GM20431 (cell line): Measurements from ENCODE around the gene PLPP4.
"Not testable (repeated sequence)": the region's sequence is repeated elsewhere in the genome, so short reads cannot be mapped to it uniquely, and the experiment has no call there.

Experiments used
- in situ Hi-C: fragments of 300-500 bp; cut with MseI, MboI; formaldehyde crosslinking; loops from one replicate; pipeline ENCODE4 v1.15.0; 2020; ENCODE audit warnings: low sequenced_read_pairs; ENCODE audit not compliant: unreplicated experiment

Gene PLPP4

DNA sequence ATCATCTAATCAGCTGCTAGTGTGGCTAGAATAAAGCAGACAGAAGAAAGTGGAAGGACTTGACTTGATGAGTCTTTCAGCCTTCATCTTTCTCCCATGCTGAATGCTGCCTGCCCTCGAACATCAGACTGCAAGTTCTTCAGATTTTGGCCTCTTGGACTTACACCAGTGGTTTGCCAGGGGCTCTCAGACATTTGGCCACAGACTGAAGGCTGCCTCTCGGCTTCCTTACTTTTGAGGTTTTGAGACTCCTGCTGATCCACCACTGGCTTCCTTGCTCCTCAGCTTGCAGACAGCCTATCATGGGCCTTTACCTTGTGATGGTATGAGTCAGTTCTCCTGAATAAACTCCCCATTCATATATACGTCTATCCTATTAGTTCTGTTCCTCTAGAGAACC lies 26.0 kb downstream of the PLPP4 start:
- in situ Hi-C loops: no loop called here

DNA sequence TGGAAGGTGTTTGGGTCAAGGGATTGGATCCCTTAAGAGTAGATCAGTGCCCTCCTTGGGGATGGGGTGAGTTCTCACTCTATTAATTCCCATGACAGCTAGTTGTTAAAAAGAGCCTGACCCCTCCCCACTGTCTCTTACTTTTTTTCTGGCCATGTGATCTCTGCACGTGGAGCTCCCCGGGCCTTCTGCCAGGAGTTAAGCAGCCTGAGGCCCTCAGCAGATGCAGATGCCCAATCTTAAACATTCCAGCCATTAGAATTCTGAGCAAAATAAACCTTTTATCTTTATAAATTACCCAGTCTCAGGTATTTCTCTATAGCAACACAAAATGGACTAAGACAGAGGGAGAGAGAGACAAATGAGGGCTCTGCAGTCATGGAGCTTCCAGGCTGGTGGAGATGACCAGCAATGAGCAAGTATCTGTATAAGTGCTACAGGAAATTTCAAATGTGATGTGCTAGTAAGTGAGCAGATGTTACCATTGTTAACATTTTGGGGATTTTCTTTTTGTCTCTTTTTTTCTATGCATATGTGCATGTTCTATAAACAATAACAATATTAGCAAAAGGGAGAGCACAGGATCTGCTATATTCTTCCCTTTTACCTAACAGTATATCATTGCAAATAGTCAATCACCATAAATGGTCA lies 26.7 kb downstream of the PLPP4 start:
- in situ Hi-C loops: no loop called here

- in situ Hi-C loops: no loop called here
Measured at GRCh38 chr10:120485946-120486345, 28.9 kb downstream of the PLPP4 start.

DNA sequence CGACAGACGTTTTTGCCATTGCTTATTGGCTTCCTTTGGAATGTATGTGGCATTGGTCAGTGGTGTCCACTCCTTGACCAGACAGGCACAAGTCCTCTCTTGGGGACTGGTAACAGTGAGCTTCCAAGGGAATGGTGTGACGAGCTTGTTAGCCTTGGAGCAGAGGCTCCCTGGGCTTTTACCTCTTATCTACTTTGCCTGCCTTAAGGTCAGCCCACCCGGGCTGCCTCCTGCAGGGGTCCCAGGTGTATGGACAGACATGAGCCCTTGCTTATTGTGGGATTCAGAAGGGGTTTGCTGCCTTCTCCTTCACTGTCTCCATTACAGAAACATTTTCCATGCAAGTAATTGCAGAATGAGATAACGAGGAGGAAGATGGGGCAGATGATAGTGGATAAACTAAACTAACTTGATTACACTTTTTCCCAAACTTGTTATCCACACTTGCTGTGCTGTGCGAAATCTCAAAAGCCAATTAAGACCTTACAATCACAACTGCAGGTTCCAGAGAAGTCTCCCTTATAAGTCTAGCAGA lies 29.7 kb downstream of the PLPP4 start:
- in situ Hi-C loops: no loop called here

DNA sequence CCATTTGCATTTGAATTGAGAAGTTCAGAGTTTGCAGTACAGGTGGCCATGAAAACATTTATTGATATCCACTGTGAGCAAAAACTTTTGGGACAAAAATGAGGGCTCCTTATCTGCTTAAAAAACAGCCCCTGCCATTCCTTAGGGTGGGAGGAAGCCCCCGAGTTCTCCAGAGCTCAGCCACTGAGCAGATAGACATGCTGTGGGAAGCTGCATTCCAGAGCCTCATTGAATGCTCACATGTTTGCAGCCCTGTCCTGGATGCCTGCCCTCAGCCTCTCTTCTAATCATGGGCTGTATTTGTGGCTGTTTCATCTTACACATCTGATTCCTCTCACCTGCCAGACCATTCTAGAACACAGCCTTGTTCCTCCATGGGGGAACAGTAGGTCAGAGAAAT lies 33.3 kb downstream of the PLPP4 start:
- in situ Hi-C loops: no loop called here

- in situ Hi-C loops: no loop called here
Measured at GRCh38 chr10:120492346-120492745, 35.3 kb downstream of the PLPP4 start.

DNA sequence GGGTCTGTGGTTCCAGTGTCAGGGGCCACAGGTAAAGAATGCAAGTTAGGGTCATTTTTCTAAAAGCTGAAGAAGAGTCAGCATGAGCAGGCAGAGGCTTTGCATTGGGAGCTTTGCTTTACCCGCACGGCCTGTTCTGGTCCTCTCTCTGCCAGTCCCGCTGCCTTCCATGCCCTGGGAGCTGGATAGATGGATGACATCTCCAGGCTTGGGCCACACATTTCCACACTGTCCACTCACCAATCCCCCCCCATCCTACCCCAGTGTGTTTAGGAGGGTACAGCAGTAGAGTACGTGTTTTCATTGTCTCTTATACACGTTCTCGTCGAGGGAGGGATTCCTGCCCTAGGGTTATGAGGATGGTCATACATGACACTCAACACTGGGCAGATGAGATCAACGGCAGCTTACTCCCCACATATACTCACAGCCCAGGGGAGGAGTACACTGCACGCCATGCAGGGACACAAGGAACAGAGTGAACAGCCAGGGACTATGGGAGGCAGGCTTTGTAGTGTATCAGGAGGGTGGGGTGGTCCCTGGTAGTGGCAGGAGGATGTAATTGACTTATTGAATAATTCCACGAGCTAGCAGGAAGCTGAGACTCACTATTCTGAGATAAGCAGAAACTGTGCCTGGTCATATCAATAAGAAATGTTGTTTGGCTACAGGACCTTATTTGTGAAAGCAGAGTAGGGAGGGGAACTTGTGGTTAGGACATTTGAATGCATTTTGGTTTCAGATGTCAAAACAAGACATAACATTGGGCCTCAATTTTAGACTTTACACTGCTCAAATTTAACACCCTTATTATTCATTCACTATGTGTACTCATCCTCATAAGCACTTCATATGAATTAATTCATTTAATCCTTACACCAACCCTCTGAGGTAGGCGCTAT lies 36.6 kb downstream of the PLPP4 start:
- in situ Hi-C loops: no loop called here

- in situ Hi-C loops: no loop called here
Measured at GRCh38 chr10:120494313-120494710, 37.3 kb downstream of the PLPP4 start.

DNA sequence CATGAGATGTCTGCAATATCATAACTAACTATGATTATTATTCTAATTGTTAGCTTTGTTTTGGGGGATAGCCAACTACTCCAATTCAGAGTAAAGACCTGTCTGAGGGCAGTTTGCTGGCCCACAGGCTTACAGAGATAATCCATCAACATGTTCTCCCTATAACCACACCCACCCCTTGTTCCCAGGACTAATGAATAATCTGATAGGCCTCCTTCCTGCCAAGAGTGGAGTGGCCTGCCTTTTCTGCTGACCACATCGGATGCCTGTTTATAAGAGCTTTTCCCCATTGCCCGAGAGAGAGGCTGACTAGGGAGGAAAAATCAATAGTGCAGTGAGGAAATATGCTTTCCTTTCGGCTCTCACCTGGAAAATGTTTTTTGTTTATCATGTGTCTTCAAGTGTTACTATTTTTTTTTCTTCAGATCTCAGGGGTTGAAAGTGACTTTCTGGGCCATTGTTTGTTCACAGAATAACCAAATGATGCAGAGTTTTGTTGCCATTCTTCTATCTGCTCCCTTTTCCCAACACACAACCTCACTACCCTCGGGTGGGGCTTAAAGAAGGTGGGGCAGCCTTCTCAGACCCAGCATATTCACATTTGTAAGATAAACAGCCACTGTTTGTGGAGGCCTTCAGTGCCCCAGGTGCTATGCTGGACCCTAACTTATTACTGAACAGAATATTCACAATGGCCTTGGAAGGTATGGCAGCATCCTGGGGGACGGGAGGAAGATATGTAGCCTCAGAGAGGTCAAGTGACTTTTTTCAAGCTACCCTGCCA lies 38.4 kb downstream of the PLPP4 start:
- in situ Hi-C loops: no loop called here

GRCh38 chr10:120499883-120500282 lies 42.9 kb downstream of the PLPP4 start:
- in situ Hi-C loops: no loop called here

- in situ Hi-C loops: no loop called here
Measured at GRCh38 chr10:120503689-120504088, 46.7 kb downstream of the PLPP4 start.

- in situ Hi-C loops: not testable (repeated sequence)
Measured at GRCh38 chr10:120504227-120504626, 47.2 kb downstream of the PLPP4 start.

DNA sequence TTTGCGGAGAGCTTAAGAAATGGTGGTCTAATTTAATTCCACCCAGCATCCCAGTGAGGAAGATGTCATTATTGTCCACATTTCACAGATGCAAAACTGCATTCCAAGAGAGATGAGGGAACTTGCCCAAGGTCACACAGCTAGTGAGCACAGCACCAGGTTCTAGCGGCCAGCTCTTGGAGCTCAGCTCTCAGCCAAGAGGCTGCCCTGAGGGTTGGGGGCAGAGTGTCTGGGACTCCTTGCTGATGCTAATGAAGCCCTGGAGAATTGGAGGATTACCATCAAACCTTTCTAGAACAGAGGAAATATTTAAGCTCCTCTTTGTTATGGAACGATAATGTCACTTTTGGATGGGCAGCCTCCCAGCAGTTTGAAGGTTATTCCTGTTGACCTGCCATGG lies 48.0 kb downstream of the PLPP4 start:
- in situ Hi-C loops: no loop called here

DNA sequence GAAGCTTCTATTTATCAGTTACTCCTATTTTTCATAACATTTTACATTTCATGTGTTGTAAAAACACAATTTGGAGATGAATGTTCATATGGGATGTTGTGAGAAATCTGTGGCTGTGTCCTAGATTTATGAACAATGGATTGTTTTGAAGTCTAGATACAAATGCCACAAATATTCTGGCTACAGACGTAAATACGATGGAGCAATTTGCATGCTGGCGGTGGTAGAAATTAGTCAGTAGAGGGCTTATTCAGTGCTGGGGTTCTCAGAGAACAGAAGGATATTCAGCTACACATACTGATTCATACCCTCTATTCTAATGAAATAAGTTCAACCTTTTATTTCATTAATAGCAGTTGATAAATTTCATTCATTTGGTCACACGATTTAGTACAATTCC lies 48.8 kb downstream of the PLPP4 start:
- in situ Hi-C loops: no loop called here

DNA sequence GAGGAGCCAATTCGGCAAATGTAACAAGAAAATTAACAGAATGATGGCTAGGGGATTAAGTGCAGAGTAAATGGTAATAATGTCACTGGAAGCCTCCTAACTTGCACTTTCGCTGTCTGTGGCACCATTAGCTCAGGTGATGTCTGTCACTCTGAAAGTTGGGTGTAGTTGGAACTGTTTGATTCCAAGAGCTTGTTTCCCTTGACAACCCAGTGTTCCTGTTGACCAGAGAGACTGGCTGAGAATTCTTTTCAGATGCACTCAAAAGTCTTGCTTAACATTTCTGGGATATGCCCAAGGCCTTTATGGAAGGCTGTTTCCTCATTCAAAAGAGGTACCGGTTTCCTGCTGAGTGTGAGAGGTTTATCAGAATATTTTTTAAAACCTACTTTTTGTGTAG lies 49.6 kb downstream of the PLPP4 start:
- in situ Hi-C loops: no loop called here

DNA sequence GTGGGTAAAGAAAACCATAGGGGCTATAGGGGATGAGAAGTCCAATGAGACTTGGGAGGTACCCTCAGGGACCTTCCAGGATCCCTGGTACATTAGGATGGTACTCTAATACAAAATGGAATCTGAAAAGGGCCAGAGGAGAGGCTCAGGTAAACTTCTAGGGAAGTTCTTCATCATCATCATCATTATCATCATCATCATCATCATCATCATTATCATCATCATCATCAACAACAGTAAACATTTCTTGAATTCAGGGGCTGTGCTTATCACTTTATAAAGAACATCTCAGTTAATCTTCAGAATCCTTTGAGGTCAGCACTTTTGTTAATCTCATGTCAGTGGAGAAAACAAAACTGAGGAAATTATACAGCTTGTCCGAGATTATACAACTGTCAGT lies 50.1 kb downstream of the PLPP4 start:
- in situ Hi-C loops: no loop called here

GRCh38 chr10:120507651-120508050 lies 50.6 kb downstream of the PLPP4 start:
- in situ Hi-C loops: no loop called here

DNA sequence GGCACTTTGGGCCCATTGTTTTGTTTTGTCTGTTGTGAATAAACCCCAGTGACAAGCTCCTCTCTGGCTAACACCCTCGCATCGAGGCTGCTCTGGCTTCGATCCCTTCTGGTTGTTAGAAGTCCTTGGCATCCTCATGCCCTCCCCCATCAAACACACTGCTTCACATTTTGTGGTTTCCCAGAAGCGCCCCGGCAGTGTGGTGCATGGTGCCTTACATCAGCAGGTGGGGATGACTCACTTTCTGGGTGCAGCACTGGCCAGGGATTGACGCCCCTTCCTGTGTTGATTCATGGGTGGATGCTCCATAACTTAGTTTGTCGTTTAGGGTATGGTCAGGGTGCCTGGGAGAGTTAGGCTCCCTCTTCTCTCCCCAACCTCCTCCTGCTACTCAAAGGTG lies 51.4 kb downstream of the PLPP4 start:
- in situ Hi-C loops: no loop called here

GRCh38 chr10:120508966-120509365 lies 51.9 kb downstream of the PLPP4 start:
- in situ Hi-C loops: no loop called here

GRCh38 chr10:120511165-120511564 lies 54.1 kb downstream of the PLPP4 start:
- in situ Hi-C loops: no loop called here
